Right atrium auricular region (tissue), 2 donors: ENCODE data around the gene NSUN3. TPM values are rescaled to one million over a fixed set of nuclear protein-coding genes. Genes with fewer than 3 reads are reported as not detected.

Experiments used
- DNase-seq: peaks from one replicate; pipeline ENCODE4 v3.0.0-alpha.2; 2019; ENCODE audit warnings: low spot score
- H3K27ac ChIP-seq, 2 donors: fragments of 200-600 bp; sonication (generic); 1 replicate in 1 of 2; 2 replicates in 1 of 2; pipeline ENCODE4 v1.5.1; 2016 to 2019
- H3K27me3 ChIP-seq, 2 donors: fragments of 200-600 bp; sonication (generic); one replicate each; pipeline versions ENCODE4 v1.5.1 to v1.6.0; 2017 to 2019
- H3K36me3 ChIP-seq: fragments of 200-600 bp; sonication (generic); one replicate; pipeline ENCODE4 v1.5.1; 2016
- H3K4me1 ChIP-seq, 2 donors: fragments of 200-600 bp; sonication (generic); one replicate each; pipeline versions ENCODE4 v1.5.1 to v1.6.0; 2017 to 2019
- H3K4me3 ChIP-seq, 2 donors: fragments of 200-600 bp; sonication (generic); 1 replicate in 1 of 2; 2 replicates in 1 of 2; pipeline ENCODE4 v1.5.1; 2017 to 2019; ENCODE audit warnings: mild to moderate bottlenecking in 1 of 2, moderate library complexity in 1 of 2
- H3K9me3 ChIP-seq, 2 donors: fragments of 200-600 bp; sonication (generic); one replicate each; pipeline ENCODE4 v1.5.1; 2019
- total RNA-seq, 2 donors: library from RNA; depleted of rRNA; stranded (reverse); fragments of >200 nt; gene quantifications; one replicate each; pipeline ENCODE4 v1.1.0, GENCODE V29; 2016
- TF ChIP-seq, protein P1 (sequence below), 2 donors: fragments of 200-600 bp; sonication (generic); IDR thresholded peaks; one replicate each; pipeline ENCODE4 v1.5.1; 2019; ENCODE audit warnings: antibody characterized with exemption in 2 of 2

NSUN3 gene
- total RNA-seq, 2 donors from 2014 or later, result 6.1 to 6.6 TPM

GRCh38 chr3:94065122-94065521 is 2.3 kb downstream of the NSUN3 start:
- Histone ChIP-seq H3K27me3 (no peaks in the 10 kb centered on the region), H3K4me1 (peaks cover 0 to 22% of the 10 kb centered on the region in 2 donors), H3K36me3 (peaks cover 5% of the 10 kb centered on the region), H3K4me3 (no peak overlapping the region), H3K9me3 (no peaks in the 10 kb centered on the region), H3K27ac (no peak overlapping the region)
- TF ChIP-seq, protein P1, sequence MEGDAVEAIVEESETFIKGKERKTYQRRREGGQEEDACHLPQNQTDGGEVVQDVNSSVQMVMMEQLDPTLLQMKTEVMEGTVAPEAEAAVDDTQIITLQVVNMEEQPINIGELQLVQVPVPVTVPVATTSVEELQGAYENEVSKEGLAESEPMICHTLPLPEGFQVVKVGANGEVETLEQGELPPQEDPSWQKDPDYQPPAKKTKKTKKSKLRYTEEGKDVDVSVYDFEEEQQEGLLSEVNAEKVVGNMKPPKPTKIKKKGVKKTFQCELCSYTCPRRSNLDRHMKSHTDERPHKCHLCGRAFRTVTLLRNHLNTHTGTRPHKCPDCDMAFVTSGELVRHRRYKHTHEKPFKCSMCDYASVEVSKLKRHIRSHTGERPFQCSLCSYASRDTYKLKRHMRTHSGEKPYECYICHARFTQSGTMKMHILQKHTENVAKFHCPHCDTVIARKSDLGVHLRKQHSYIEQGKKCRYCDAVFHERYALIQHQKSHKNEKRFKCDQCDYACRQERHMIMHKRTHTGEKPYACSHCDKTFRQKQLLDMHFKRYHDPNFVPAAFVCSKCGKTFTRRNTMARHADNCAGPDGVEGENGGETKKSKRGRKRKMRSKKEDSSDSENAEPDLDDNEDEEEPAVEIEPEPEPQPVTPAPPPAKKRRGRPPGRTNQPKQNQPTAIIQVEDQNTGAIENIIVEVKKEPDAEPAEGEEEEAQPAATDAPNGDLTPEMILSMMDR (IDR thresholded peaks at IDR 0.05), result no peak
- no peak for DNase-seq

DNA sequence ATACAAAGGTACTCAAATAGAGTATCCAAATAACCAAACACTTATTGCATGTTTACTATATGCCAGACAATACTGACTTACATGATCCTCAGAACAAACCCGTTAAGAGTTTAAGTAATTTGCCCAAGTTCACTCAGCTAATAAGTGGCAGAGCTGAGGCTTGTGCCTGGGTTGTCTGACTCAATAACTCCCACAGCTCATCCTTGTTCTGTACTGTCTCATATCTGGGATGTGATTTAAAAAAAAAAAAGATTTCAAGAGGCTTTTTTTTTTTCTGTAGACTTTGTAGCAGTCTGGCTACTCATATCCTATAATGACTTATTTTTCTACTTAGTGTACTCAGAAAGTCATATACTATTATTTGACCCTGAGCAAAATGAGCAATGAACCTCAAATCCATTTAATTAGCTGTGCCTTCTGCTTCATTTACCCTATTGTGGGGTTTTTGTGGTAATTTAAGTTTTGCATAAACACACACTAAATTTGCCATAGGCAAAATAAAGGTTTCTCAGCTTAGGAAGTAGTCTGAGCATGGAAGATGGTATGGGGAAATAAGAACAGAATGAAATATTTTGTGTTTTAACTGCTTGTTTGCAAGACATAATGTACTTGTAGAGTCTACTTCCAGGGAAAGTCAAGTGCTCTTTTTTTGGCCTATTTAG is 3.1 kb downstream of the NSUN3 start:
- peaks cover 5% of the 10 kb centered on the region for H3K36me3 ChIP-seq
- no peak for DNase-seq
- no peaks in the 10 kb centered on the region for H3K27me3 ChIP-seq
- TF ChIP-seq, protein P1 (IDR thresholded peaks at IDR 0.05), result no peak
- H3K9me3 ChIP-seq, result no peaks in the 10 kb centered on the region
- no peak overlapping the region for H3K4me3 ChIP-seq
- peaks cover 0 to 22% of the 10 kb centered on the region in 2 donors for H3K4me1 ChIP-seq
- no peak overlapping the region for H3K27ac ChIP-seq

DNA sequence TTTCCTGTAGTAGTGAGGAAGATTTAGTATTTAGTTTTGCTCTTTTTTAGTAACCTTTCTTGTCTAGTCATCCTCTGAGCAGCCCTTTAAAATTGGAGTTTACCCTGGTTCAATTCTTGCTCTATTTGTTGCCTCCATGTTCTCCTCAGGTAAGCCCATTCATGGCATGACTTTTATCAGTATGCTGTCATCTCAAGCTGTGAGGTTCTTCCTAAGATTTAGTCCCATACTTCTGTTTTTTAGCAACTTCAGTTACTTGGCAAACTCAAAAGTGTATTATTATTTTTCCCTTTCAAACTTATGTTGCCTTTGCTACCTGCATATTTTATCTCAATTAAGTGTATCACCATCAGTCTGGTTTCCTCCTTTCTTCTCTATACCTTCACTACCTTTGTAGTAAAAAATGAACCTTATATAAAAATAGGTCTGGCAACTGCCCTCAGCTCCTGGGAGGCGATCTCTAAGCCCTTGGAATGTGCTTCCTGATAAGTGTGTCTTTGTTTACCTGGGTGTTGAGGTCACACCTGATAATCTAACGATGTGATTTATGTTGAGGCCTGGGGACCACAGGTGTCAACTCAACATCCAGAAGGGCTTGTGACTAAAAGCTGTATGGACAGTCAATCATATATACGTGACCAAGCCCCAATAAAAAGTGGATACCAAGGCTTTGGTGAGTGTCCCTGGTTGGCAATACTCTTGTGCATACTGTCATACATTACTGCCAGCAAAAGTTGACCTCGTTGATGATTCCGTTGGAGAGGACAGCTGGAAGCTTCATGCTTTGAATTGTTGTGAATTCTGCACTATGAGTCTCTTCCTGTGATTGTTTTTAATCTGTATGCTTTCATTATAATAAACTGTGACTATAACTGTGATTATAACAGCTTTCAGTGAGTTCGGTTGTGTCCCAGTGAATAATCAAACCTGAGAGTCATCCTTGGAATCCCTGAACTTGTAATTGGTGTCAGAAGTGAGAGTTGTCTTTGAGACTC is 3.9 kb downstream of the NSUN3 start:
- Histone ChIP-seq H3K4me3 (no peak overlapping the region), H3K36me3 (peaks cover 5% of the 10 kb centered on the region), H3K4me1 (peaks cover 0 to 22% of the 10 kb centered on the region in 2 donors), H3K9me3 (no peaks in the 10 kb centered on the region), H3K27me3 (no peaks in the 10 kb centered on the region), H3K27ac (no peak overlapping the region)
- no peak for DNase-seq
- TF ChIP-seq, protein P1 (IDR thresholded peaks at IDR 0.05), result no peak

GRCh38 chr3:94069194-94069813 is 6.4 kb downstream of the NSUN3 start:
- no peak for DNase-seq
- H3K27me3 ChIP-seq, result no peaks in the 10 kb centered on the region
- H3K36me3 ChIP-seq, result peaks cover 11% of the 10 kb centered on the region
- no peak overlapping the region for H3K4me3 ChIP-seq
- H3K27ac ChIP-seq, result no peak overlapping the region
- H3K9me3 ChIP-seq, result no peaks in the 10 kb centered on the region
- H3K4me1 ChIP-seq, result peaks cover 0 to 12% of the 10 kb centered on the region in 2 donors
- TF ChIP-seq, protein P1 (IDR thresholded peaks at IDR 0.05), result peak; percentile 53 to 74

DNA sequence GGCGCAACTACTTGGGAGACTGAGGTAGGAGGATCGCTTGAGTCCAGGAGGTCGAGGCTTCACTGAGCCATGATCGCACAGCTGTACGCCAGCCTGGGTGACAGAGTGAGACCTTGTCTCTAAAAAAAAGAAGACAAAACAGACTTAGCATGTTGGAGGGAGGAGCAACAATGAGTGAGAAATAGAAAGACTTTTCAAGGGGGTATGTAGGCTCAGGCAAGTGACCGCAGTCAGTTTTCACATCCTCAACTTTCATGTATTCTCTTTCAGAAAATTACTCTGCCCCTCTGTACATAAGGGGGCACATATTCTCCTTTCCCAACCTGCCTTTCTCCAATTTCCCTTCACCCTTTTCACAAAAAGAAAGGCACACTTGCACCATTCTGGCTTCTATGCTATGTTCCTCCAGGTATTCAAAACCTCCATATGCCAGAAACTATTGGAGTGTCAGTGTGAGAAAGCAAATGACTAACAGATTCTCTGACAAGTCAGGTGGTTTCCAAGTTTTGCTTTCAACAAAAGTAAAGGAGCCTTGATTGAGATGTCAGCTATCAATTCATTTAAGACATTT is 7.6 kb downstream of the NSUN3 start:
- no peak overlapping the region for H3K4me3 ChIP-seq
- no peaks in the 10 kb centered on the region for H3K27me3 ChIP-seq
- TF ChIP-seq, protein P1 (IDR thresholded peaks at IDR 0.05), result no peak
- H3K27ac ChIP-seq, result no peak overlapping the region
- H3K36me3 ChIP-seq, result peaks cover 11% of the 10 kb centered on the region
- H3K9me3 ChIP-seq, result no peaks in the 10 kb centered on the region
- DNase-seq, result no peak
- peaks cover 0 to 4% of the 10 kb centered on the region in 2 donors for H3K4me1 ChIP-seq
